Large intestine (tissue), 3 donors: ENCODE results near the gene GCNT1. TPM values are rescaled to one million over a fixed set of nuclear protein-coding genes. Genes with fewer than 3 reads are reported as not detected.
A peak's percentile ranks its signal among the peaks of the same experiment; 100 is the strongest.
"Not testable (repeated sequence)": the region's sequence is repeated elsewhere in the genome, so short reads cannot be mapped to it uniquely, and the experiment has no call there.

Experiments used
- DNase-seq, 2 donors: peaks; one replicate each; pipeline versions ENCODE4 v3.0.0 to v3.0.0-alpha.2; 2013
- H3K27ac ChIP-seq: one replicate; pipeline ENCODE4 v1.5.1; 2013; ENCODE audit warnings: low read length
- H3K27me3 ChIP-seq: 2 replicates; pipeline ENCODE4 v1.6.1; 2013; ENCODE audit warnings: low read length; ENCODE audit not compliant: control insufficient read depth, insufficient read depth
- H3K36me3 ChIP-seq: 2 replicates; pipeline ENCODE4 v1.6.1; 2013; ENCODE audit warnings: low read length; ENCODE audit not compliant: control insufficient read depth, insufficient read depth
- H3K4me1 ChIP-seq: one replicate; pipeline ENCODE4 v1.6.1; 2013; ENCODE audit warnings: low read length; ENCODE audit not compliant: control insufficient read depth, insufficient read depth
- H3K4me3 ChIP-seq: one replicate; pipeline ENCODE4 v1.5.1; 2013; ENCODE audit warnings: low read length
- H3K9me3 ChIP-seq: one replicate; pipeline ENCODE4 v1.6.1; 2013; ENCODE audit warnings: mild to moderate bottlenecking, low read depth, low read length, moderate library complexity; ENCODE audit not compliant: control insufficient read depth
- WGBS: methylation state at CpG from one replicate; pipeline ENCODE4 v1.1.5; 2013; ENCODE audit warnings: low lambda C conversion rate; ENCODE audit not compliant: insufficient coverage; 5-methylcytosine and 5-hydroxymethylcytosine counted together
- polyA plus RNA-seq: library from polyadenylated mRNA; unstranded; fragments of 120-200 nt; gene quantifications from one replicate; pipeline ENCODE4 v1.2.1, GENCODE V29; 2013

Gene GCNT1
- polyA plus RNA-seq, 1 donor: 108 TPM

GRCh38 chr9:76424491-76424890 lies 34.5 kb upstream of the GCNT1 start:
- H3K4me1 ChIP-seq: no peaks in the 10 kb centered on the region
- no peak overlapping the region for H3K27ac ChIP-seq
- no peaks in the 10 kb centered on the region for H3K27me3 ChIP-seq
- H3K4me3 ChIP-seq: no peak overlapping the region
- no peak for DNase-seq
- 80% methylated on average over 1 of the region's 4 CpGs for WGBS
- no peaks in the 10 kb centered on the region for H3K9me3 ChIP-seq
- no peaks in the 10 kb centered on the region for H3K36me3 ChIP-seq

DNA sequence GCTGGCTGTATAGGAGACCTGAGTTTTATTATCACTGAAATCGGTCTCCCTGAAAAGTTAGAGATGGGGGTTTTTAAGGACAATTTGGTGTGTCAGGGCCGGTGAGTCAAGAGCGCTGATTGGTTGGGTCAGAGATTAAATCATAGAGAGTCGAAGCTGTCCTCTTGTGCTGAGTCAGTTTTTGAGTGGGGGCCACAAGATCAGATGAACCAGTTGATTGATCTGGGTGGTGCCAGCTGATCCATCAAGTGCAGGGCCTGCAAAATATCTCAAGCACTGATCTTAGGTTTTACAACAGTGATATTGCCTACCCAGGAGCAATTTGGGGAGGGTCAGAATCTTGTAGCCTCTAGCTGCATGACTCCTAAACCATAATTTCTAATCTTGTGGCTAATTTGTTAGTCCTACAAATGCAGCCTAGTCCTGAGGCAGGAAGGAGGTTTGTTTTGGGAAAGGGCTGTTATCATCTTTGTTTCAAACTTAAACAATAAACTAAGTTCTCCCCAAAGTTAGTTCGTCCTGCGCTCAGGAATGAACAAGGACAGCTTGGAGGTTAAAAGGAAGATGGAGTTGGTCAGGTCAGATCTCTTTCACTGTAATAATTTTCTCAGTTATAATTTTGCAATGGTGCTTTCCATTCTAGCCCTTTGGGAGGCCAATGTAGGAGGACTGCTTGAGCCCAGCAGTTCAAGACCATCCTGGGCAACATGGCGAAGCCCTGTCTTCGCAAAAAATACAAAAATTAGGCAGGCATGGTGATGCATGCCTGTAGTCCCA lies 33.1 kb upstream of the GCNT1 start:
- no peaks in the 10 kb centered on the region for H3K27me3 ChIP-seq
- H3K4me1 ChIP-seq: no peaks in the 10 kb centered on the region
- H3K27ac ChIP-seq: no peak overlapping the region
- H3K4me3 ChIP-seq: no peak overlapping the region
- no peaks in the 10 kb centered on the region for H3K9me3 ChIP-seq
- H3K36me3 ChIP-seq: no peaks in the 10 kb centered on the region
- WGBS: 96% methylated on average over 4 of the region's 8 CpGs
- DNase-seq: no peak

DNA sequence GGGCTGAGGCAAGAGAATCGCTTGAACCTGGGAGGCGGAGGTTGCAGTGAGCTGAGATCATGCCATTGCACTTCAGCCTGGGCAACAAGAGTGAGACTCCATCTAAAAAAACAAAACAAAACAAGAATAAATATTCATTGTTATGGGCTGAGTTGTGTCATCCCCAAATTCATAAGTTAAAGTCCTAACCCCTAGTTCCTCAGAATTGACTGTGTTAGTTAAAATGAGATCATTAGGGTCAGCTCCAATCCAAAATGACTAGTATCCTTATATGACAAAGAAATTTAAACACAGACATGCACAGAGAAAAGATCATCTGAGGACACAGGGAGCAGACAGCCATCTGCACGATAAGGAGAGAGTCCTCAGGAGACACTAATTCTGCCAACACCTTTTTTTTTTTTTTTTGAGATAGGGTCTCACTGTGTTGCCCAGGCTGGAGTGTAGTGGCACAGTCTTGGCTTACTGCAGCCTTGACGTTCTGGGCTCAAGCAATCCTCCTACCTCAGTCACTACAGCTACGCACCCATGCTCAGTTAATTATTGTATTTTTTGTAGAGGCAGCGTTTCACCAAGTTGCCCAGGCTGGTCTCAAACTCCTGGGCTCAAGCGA lies 32.1 kb upstream of the GCNT1 start:
- DNase-seq: no peak

DNA sequence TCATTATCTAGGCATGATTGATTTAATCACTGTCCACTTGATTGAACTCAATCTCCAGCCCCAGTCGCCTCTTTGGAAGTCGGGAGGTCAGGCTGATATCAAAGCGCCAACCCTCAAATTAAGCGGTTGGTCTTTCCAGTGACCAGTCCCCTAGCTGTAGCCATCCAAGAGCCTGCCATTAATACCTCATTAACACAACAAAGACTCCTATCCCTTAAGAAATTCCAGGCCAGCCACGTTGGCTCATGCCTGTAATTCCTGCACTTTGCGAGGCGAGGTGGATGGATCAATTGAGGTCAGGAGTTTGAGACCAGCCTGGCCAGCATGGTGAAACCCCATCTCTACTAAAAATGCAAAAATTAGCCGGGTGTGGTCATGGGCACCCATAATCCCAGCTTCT lies 27.4 kb upstream of the GCNT1 start:
- H3K9me3 ChIP-seq: no peaks in the 10 kb centered on the region
- H3K4me3 ChIP-seq: no peak overlapping the region
- no CpG with 5 or more reads among the region's 8 CpGs for WGBS
- DNase-seq: no peak
- no peak overlapping the region for H3K27ac ChIP-seq
- H3K27me3 ChIP-seq: no peaks in the 10 kb centered on the region
- H3K4me1 ChIP-seq: no peaks in the 10 kb centered on the region
- no peaks in the 10 kb centered on the region for H3K36me3 ChIP-seq

More for the DNA sequence above, 32.1 kb upstream of the GCNT1 start:
- no peak overlapping the region for H3K4me3 ChIP-seq
- no peak overlapping the region for H3K27ac ChIP-seq
- WGBS: 100% methylated on average over 1 of the region's 7 CpGs
- no peaks in the 10 kb centered on the region for H3K36me3 ChIP-seq
- no peaks in the 10 kb centered on the region for H3K9me3 ChIP-seq
- H3K4me1 ChIP-seq: no peaks in the 10 kb centered on the region
- no peaks in the 10 kb centered on the region for H3K27me3 ChIP-seq

DNA sequence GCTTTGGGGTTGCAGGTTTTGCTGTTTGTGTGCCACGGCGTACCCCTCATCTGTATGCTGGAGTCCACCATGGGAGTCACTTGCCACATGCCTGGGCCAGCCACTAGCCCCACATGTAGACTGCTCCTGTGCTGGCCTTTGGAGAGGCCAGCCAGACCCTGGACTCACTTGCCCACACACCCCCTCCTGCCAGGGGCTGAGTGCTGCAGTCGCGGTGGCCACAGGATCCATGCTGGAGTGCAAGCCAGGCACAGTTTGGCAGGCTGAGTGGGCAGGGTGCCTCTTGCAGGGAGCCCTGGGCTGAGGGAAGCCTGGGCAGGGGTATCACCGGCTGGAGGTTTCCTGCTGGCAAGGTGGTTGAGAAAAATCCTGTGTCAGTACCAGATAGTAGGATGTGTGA lies 25.6 kb upstream of the GCNT1 start:
- DNase-seq: no peak
- no peak overlapping the region for H3K27ac ChIP-seq
- H3K27me3 ChIP-seq: no peaks in the 10 kb centered on the region
- no peaks in the 10 kb centered on the region for H3K4me1 ChIP-seq
- no peaks in the 10 kb centered on the region for H3K36me3 ChIP-seq
- H3K9me3 ChIP-seq: no peaks in the 10 kb centered on the region
- H3K4me3 ChIP-seq: no peak overlapping the region
- no CpG with 5 or more reads among the region's 5 CpGs for WGBS

GRCh38 chr9:76433836-76434235 lies 25.1 kb upstream of the GCNT1 start:
- H3K4me3 ChIP-seq: no peak overlapping the region
- no peak overlapping the region for H3K27ac ChIP-seq
- no peak for DNase-seq
- H3K4me1 ChIP-seq: no peaks in the 10 kb centered on the region
- WGBS: 100% methylated on average over 1 of the region's 3 CpGs
- no peaks in the 10 kb centered on the region for H3K36me3 ChIP-seq
- no peaks in the 10 kb centered on the region for H3K27me3 ChIP-seq
- no peaks in the 10 kb centered on the region for H3K9me3 ChIP-seq

- H3K4me1 ChIP-seq, H3K27ac ChIP-seq, H3K9me3 ChIP-seq, H3K36me3 ChIP-seq, H3K4me3 ChIP-seq, H3K27me3 ChIP-seq: not testable (repeated sequence)
- peak in 1 of 2 donors; percentile 14 for DNase-seq
- WGBS: no CpG with 5 or more reads among the region's 6 CpGs
Measured at GRCh38 chr9:76434897-76435296, 24.1 kb upstream of the GCNT1 start.

GRCh38 chr9:76437017-76437699 lies 21.8 kb upstream of the GCNT1 start:
- not testable (repeated sequence) for H3K4me3 ChIP-seq, H3K36me3 ChIP-seq, H3K27me3 ChIP-seq, H3K4me1 ChIP-seq, H3K9me3 ChIP-seq, DNase-seq, H3K27ac ChIP-seq
- 40% methylated on average over 1 of the region's 9 CpGs for WGBS

- Histone ChIP-seq H3K9me3 (no peaks in the 10 kb centered on the region), H3K4me1 (no peaks in the 10 kb centered on the region)
- 93% methylated on average over 2 of the region's 6 CpGs for WGBS
Measured at GRCh38 chr9:76438841-76439588, 20.0 kb upstream of the GCNT1 start.

More at GRCh38 chr9:76438841-76439588, 20.0 kb upstream of the GCNT1 start:
- Histone ChIP-seq H3K36me3 (no peaks in the 10 kb centered on the region), H3K27ac (no peak overlapping the region), H3K4me3 (no peak overlapping the region), H3K27me3 (no peaks in the 10 kb centered on the region)
- DNase-seq: no peak
